CD14-positive monocyte (primary cell): ENCODE measurements around the gene EOMES. TPM values are rescaled to one million over a fixed set of nuclear protein-coding genes. Genes with fewer than 3 reads are reported as not detected.

ENCODE experiments used
- DNase-seq, 3 donors: peaks; one replicate each; pipeline ENCODE4 v3.0.0-alpha.2; 2011 to 2022
- H2AFZ ChIP-seq: 2 replicates; pipeline ENCODE4 v1.6.0; 2012; ENCODE audit warnings: mild to moderate bottlenecking, low read depth, low read length, inconsistent platforms; ENCODE audit not compliant: insufficient read depth, poor library complexity, severe bottlenecking
- H3K27ac ChIP-seq, 2 donors: 1 replicate in 1 of 2; 2 replicates in 1 of 2; pipeline ENCODE4 v1.5.1; 2012 to 2013; ENCODE audit warnings: low read length in 2 of 2, control low read depth in 1 of 2, inconsistent platforms in 1 of 2, low read depth in 1 of 2, mild to moderate bottlenecking in 1 of 2
- H3K27me3 ChIP-seq, 2 donors: one replicate each; pipeline versions ENCODE4 v1.6.0 to v1.6.1; 2011 to 2013; ENCODE audit warnings: low read length in 2 of 2; ENCODE audit not compliant: control insufficient read depth in 2 of 2, insufficient read depth in 2 of 2
- H3K36me3 ChIP-seq, 2 donors: replicated peaks in 1 of 2; 1 replicate in 1 of 2; 2 replicates in 1 of 2; pipeline versions ENCODE4 v1.5.1 to v1.6.1; 2012 to 2013; ENCODE audit warnings: low read length in 2 of 2, control low read depth in 1 of 2, inconsistent platforms in 1 of 2, mild to moderate bottlenecking in 1 of 2; ENCODE audit not compliant: insufficient read depth in 2 of 2, control insufficient read depth in 1 of 2
- H3K4me1 ChIP-seq, 2 donors: 1 replicate in 1 of 2; 2 replicates in 1 of 2; pipeline versions ENCODE4 v1.5.1 to v1.6.1; 2012 to 2013; ENCODE audit warnings: low read length in 2 of 2, control low read depth in 1 of 2, inconsistent platforms in 1 of 2, mild to moderate bottlenecking in 1 of 2, moderate library complexity in 1 of 2; ENCODE audit not compliant: insufficient read depth in 2 of 2, control insufficient read depth in 1 of 2
- H3K4me2 ChIP-seq: replicated peaks from 2 replicates; pipeline ENCODE3; 2012; ENCODE audit warnings: low read length, moderate library complexity, mild to moderate bottlenecking; ENCODE audit not compliant: poor library complexity, severe bottlenecking; ENCODE audit errors: extremely low read depth
- H3K4me3 ChIP-seq, 3 experiments: fragments of 200-600 bp in 1 of 3; sonication (generic) in 1 of 3; replicated peaks in 1 of 3; 1 replicate in 2 of 3; 2 replicates in 1 of 3; pipeline ENCODE4 v1.5.1; 2011 to 2013; ENCODE audit warnings: low read length in 3 of 3, mild to moderate bottlenecking in 3 of 3, control low read depth in 2 of 3, low read depth in 2 of 3, inconsistent platforms in 1 of 3, moderate library complexity in 1 of 3
- H3K79me2 ChIP-seq: 2 replicates; pipeline ENCODE4 v1.6.0; 2012; ENCODE audit warnings: mild to moderate bottlenecking, control low read depth, inconsistent platforms, low read length, moderate library complexity; ENCODE audit not compliant: insufficient read depth
- H3K9ac ChIP-seq: 2 replicates; pipeline ENCODE4 v1.6.0; 2017; ENCODE audit warnings: low read length, mild to moderate bottlenecking; ENCODE audit not compliant: insufficient read depth, poor library complexity, severe bottlenecking
- H3K9me3 ChIP-seq, 2 donors: replicated peaks in 1 of 2; 1 replicate in 1 of 2; 2 replicates in 1 of 2; pipeline versions ENCODE4 v1.5.1 to v1.6.1; 2012 to 2013; ENCODE audit warnings: low read length in 2 of 2, control low read depth in 1 of 2; ENCODE audit not compliant: control insufficient read depth in 1 of 2, insufficient read depth in 1 of 2
- H4K20me1 ChIP-seq: 2 replicates; pipeline ENCODE4 v1.6.0; 2012; ENCODE audit warnings: mild to moderate bottlenecking, low read length, control low read depth, moderate library complexity; ENCODE audit not compliant: insufficient read depth
- H3K27ac Mint-ChIP-seq, 7 donors: one replicate each; pipeline ENCODE4 v1.8.0; 2020; ENCODE audit warnings: mild to moderate bottlenecking in 7 of 7, mixed read lengths in 7 of 7, moderate library complexity in 6 of 7, inconsistent platforms in 2 of 7
- H3K27me3 Mint-ChIP-seq, 3 donors: one replicate each; pipeline ENCODE4 v1.8.0; 2021 to 2022; ENCODE audit warnings: low read depth in 3 of 3, mild to moderate bottlenecking in 3 of 3, mixed read lengths in 3 of 3, moderate library complexity in 3 of 3, inconsistent platforms in 1 of 3
- H3K36me3 Mint-ChIP-seq, 2 donors: one replicate each; pipeline ENCODE4 v1.8.0; 2020; ENCODE audit warnings: mixed read lengths in 2 of 2, inconsistent platforms in 1 of 2, mild to moderate bottlenecking in 1 of 2
- H3K4me1 Mint-ChIP-seq: one replicate; pipeline ENCODE4 v1.8.0; 2020; ENCODE audit warnings: mild to moderate bottlenecking, mixed read lengths
- H3K4me3 Mint-ChIP-seq, 2 donors: one replicate each; pipeline ENCODE4 v1.8.0; 2020; ENCODE audit warnings: mild to moderate bottlenecking in 2 of 2, mixed read lengths in 2 of 2, moderate library complexity in 1 of 2
- H3K9me3 Mint-ChIP-seq, 7 donors: one replicate each; pipeline ENCODE4 v1.8.0; 2020 to 2022; ENCODE audit warnings: mixed read lengths in 7 of 7, mild to moderate bottlenecking in 6 of 7, moderate library complexity in 6 of 7, inconsistent platforms in 2 of 7
- CTCF ChIP-seq: fragments of 200-600 bp; IDR thresholded peaks from one replicate; pipeline ENCODE4 v1.8.0; 2022; ENCODE audit warnings: antibody characterized with exemption, mild to moderate bottlenecking
- WGBS: methylation state at CpG from one replicate; pipeline ENCODE4 v1.1.5; 2013; ENCODE audit warnings: missing lambda C conversion rate; ENCODE audit not compliant: insufficient coverage; 5-methylcytosine and 5-hydroxymethylcytosine counted together
- intact Hi-C, 2 donors: fragments of 100-400 bp; cut with micrococcal nuclease; formaldehyde crosslinking; loops; one replicate each; pipeline versions ENCODE4 v1.15.0 to v1.15.1; 2023
- polyA plus RNA-seq, 3 donors: library from polyadenylated mRNA; depleted of rRNA in 1 of 3; unstranded in 2 of 3; stranded (reverse) in 1 of 3; fragments of 300-500 nt in 2 of 3; fragments of >200 nt in 1 of 3; fragmentation: Illumina TruSeq in 2 of 3; gene quantifications; 1 replicate in 2 of 3; 2 replicates in 1 of 3; pipeline ENCODE4 v1.2.3, GENCODE V29; 2012 to 2021

The EOMES gene
- polyA plus RNA-seq, 3 donors, result 0.09 to 0.21 TPM; not detected in 1

DNA sequence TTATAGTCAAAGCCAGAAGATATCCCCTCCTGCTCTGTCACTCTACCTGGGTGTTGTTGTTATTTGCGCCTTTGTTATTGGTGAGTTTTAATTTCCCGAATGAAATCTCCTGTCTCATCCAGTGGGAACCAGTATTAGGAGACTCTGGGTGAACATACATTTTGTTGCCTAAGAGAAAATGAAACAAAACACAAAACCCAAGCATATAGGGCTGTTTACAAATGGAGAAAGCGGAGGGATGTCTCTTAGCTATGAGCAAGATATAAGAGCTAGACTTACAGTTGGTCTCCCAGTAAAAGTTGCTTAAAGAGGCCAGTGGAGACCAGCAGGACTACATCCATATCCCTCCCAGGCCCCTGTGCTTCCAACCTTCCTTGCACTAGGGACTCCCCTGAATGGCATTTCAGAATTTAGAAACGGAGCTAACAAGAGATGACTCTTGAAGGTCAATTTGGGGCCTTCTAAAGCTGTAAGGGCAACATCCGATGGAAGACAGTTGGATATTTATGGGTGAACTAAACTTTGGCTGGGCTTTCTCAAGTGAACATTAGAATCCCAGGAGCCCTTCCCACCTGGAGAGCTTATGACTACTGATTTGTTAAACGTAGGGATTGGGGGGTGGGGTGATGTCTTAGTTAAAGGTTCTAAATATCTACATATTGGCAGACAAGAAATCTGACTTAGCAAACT is 2.7 kb downstream of the EOMES start:
- Histone ChIP-seq H3K9me3 (peaks cover 2 to 50% of the 10 kb centered on the region in 2 donors), H3K27me3 (peaks cover 85 to 96% of the 10 kb centered on the region in 2 donors), H3K79me2 (no peaks in the 10 kb centered on the region), H3K4me3 (no peak overlapping the region), H3K4me2 (no peak overlapping the region), H2AFZ (no peak overlapping the region), H3K27ac (no peak overlapping the region), H4K20me1 (no peaks in the 10 kb centered on the region), H3K36me3 (no peaks in the 10 kb centered on the region), H3K9ac (no peak overlapping the region), H3K4me1 (peaks cover 22 to 38% of the 10 kb centered on the region in 2 donors)
- no CpG with 5 or more reads among the region's 6 CpGs for WGBS
- H3K27ac Mint-ChIP-seq, result no peak overlapping the region
- peak overlapping the region; percentile 35 to 72 for H3K4me3 Mint-ChIP-seq
- DNase-seq, result no peak
- peaks cover 91 to 100% (median 95%) of the 10 kb centered on the region in 3 donors for H3K27me3 Mint-ChIP-seq
- H3K36me3 Mint-ChIP-seq, result peaks cover 0 to 3% of the 10 kb centered on the region in 2 donors
- TF ChIP-seq CTCF, result no peak
- peaks cover 41% of the 10 kb centered on the region for H3K4me1 Mint-ChIP-seq
- intact Hi-C loops, result loop anchor here in 1 of 2 donors (10.0 kb wide), 1 partner anchor 615 kb away; no protein-coding TSS in a partner anchor
- H3K9me3 Mint-ChIP-seq, result peaks cover 0 to 22% (median 8%) of the 10 kb centered on the region in 7 donors

- no peak overlapping the region for H3K27ac Mint-ChIP-seq
Observed at GRCh38 chr3:27718459-27718858, 3.7 kb downstream of the EOMES start.

More at GRCh38 chr3:27718459-27718858, 3.7 kb downstream of the EOMES start:
- Mint-ChIP-seq H3K4me3 (peak overlapping the region in 1 of 2 donors; percentile 72), H3K4me1 (peaks cover 42% of the 10 kb centered on the region), H3K9me3 (peaks cover 0 to 28% (median 8%) of the 10 kb centered on the region in 7 donors), H3K36me3 (peaks cover 0 to 6% of the 10 kb centered on the region in 2 donors), H3K27me3 (peaks cover 91 to 100% (median 95%) of the 10 kb centered on the region in 3 donors)
- H4K20me1 ChIP-seq, result no peaks in the 10 kb centered on the region
- no peaks in the 10 kb centered on the region for H3K79me2 ChIP-seq
- H3K4me1 ChIP-seq, result peaks cover 32 to 46% of the 10 kb centered on the region in 2 donors
- H3K4me3 ChIP-seq, result no peak overlapping the region
- DNase-seq, result no peak
- TF ChIP-seq CTCF, result no peak
- H3K9me3 ChIP-seq, result peaks cover 2 to 53% of the 10 kb centered on the region in 2 donors
- 59% methylated on average over 3 of the region's 5 CpGs for WGBS
- no peaks in the 10 kb centered on the region for H3K36me3 ChIP-seq
- intact Hi-C loops, result loop anchor here in 1 of 2 donors (10.0 kb wide), 1 partner anchor 616 kb away; no protein-coding TSS in a partner anchor
- H3K27me3 ChIP-seq, result peaks cover 85 to 96% of the 10 kb centered on the region in 2 donors
- H3K4me2 ChIP-seq, result no peak overlapping the region
- no peak overlapping the region for H3K9ac ChIP-seq
- no peak overlapping the region for H2AFZ ChIP-seq
- H3K27ac ChIP-seq, result no peak overlapping the region
